Suprapubic skin (tissue), 4 donors: ENCODE measurements around the gene EDAR. TPM values are rescaled to one million over a fixed set of nuclear protein-coding genes. Genes with fewer than 3 reads are reported as not detected.

Source experiments
- DNase-seq, 2 donors: peaks; one replicate each; pipeline ENCODE4 v3.0.0-alpha.2; 2019; ENCODE audit warnings: low spot score in 2 of 2
- H3K27ac ChIP-seq: fragments of 200-600 bp; sonication (generic); one replicate; pipeline ENCODE4 v1.5.1; 2019
- H3K27me3 ChIP-seq: fragments of 200-600 bp; sonication (generic); one replicate; pipeline ENCODE4 v1.5.1; 2019
- H3K36me3 ChIP-seq: fragments of 200-600 bp; sonication (generic); one replicate; pipeline ENCODE4 v1.5.1; 2019
- H3K4me1 ChIP-seq: fragments of 200-600 bp; sonication (generic); one replicate; pipeline ENCODE4 v1.5.1; 2019
- H3K4me3 ChIP-seq: fragments of 200-600 bp; sonication (generic); one replicate; pipeline ENCODE4 v1.5.1; 2019; ENCODE audit warnings: mild to moderate bottlenecking
- H3K9me3 ChIP-seq: fragments of 200-600 bp; sonication (generic); one replicate; pipeline ENCODE4 v1.5.1; 2019
- EP300 ChIP-seq: sonication (generic); formaldehyde crosslinking; IDR thresholded peaks from one replicate; pipeline ENCODE4 v1.6.1; 2017; ENCODE audit warnings: antibody characterized with exemption
- POLR2A ChIP-seq, 2 donors: fragments of 450-650 bp; IDR thresholded peaks; one replicate each; pipeline ENCODE4 v1.6.1; 2017; ENCODE audit warnings: antibody characterized with exemption in 2 of 2, mild to moderate bottlenecking in 2 of 2, moderate library complexity in 2 of 2
- POLR2AphosphoS5 ChIP-seq, 3 donors: sonication (generic); formaldehyde crosslinking; IDR thresholded peaks; one replicate each; pipeline ENCODE4 v1.6.1; 2017; ENCODE audit warnings: antibody characterized with exemption in 3 of 3
- WGBS: methylation state at CpG from one replicate; pipeline ENCODE4 v1.1.5; 2018; 5-methylcytosine and 5-hydroxymethylcytosine counted together
- total RNA-seq, 4 donors: library from RNA; depleted of rRNA; stranded (reverse); fragments of >200 nt; gene quantifications; one replicate each; pipeline ENCODE4 v1.1.0, GENCODE V29; 2016
- TF ChIP-seq, protein P1 (sequence below), 2 donors: fragments of 200-600 bp in 1 of 2; fragments of 450-650 bp in 1 of 2; sonication (generic) in 1 of 2; IDR thresholded peaks; one replicate each; pipeline ENCODE4 v1.5.1; 2016 to 2019; ENCODE audit warnings: antibody characterized with exemption in 2 of 2, mild to moderate bottlenecking in 1 of 2, moderate library complexity in 1 of 2

Gene EDAR
- total RNA-seq, 4 donors from 2014 or later = 1.5 to 4.3 (median 2.2) TPM

DNA sequence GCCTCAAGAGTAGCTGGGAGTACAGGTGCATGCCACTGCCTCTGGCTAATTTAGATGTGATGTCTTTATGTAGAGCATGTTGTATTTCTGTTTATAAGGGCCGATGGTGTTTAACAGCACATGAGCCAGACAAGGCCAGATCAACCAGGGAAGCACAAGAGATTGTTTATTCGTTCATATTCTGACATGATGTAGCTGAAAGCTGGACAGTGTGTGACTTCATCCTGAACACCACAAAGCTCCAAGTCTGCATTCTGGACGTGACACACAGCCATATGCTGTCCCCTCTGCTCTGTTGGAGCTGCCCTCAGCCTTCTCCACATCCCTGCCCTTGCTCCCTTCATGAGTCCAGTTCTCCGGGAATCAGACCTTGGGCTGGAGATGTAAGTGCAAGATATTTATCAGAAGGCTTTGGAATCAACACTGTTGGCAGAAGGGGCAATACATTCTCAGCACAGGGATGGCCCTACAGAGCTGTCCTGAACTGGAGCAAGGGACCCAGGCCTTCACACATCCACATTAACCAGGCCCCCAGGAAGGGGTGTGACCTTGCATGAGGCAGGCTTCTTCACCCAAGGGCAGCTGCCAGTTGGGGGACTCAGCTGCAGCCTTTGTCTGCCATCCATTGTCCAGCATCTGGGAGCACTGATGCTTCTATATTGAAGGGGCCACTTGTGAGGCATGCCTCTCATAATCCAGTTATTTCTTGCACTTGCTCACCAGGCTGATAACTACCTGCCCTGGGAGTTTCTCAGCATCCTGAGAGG, 38.5 kb downstream of the EDAR start:
- Histone ChIP-seq H3K4me1 (no peaks in the 10 kb centered on the region), H3K27ac (no peak overlapping the region), H3K36me3 (no peaks in the 10 kb centered on the region), H3K27me3 (no peaks in the 10 kb centered on the region), H3K4me3 (no peak overlapping the region), H3K9me3 (peaks cover 10% of the 10 kb centered on the region)
- peak in 1 of 2 donors; percentile 22 for DNase-seq
- TF ChIP-seq EP300 = no peak
- no peak for TF ChIP-seq POLR2A (IDR thresholded peaks at IDR 0.05)
- no peak for TF ChIP-seq POLR2AphosphoS5 (IDR thresholded peaks at IDR 0.05)
- WGBS = 60% methylated on average over 3 of the region's 4 CpGs

DNA sequence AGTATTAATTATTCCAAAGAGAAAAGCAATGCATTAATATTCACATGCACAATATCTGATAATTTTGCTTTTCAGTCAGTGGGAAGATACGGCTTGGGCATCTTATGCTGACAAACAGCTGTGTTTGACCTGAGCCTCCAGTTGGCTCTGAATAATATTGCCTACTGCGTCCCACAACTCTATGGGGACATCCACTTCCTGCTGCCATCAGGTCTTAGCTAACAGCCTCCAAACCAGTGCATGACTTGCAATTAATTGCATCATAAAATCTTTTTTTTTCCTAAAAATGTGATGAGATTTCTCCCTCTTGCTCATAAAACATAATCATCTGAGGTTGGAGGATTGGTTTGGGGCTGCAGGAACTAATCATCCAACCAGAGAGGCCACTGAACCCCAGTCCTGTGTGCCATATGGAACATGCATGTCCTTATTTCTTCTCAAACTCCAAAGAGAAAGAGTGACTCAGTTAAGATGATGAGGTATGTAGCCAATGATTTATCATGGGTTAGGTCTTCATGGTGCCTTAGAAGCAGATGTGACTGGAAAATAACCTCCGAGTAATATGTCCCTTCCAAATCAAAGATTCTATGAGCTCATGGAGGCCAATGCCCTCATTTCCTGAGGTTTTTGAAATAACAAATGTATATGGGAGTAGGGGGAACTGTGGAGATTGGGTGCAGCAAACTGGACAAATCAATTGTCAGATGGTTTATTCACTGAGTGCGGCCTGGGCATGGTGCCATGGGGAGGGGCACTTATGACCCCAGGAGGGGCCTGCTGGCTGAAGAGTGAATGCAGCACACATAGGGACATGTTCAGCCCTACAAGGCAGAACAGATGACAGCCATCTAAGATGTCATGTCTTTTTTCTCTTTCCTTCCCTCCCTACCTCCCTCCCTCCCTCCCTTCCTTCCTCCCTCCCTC, 39.4 kb downstream of the EDAR start:
- peaks cover 2% of the 10 kb centered on the region for H3K4me1 ChIP-seq
- peak in 1 of 2 donors; percentile 42 for DNase-seq
- H3K4me3 ChIP-seq = no peak overlapping the region
- H3K27me3 ChIP-seq = no peaks in the 10 kb centered on the region
- no peak for TF ChIP-seq EP300
- WGBS = 58% methylated on average over 4 of the region's 4 CpGs
- H3K36me3 ChIP-seq = no peaks in the 10 kb centered on the region
- no peak overlapping the region for H3K27ac ChIP-seq
- H3K9me3 ChIP-seq = peaks cover 10% of the 10 kb centered on the region

DNA sequence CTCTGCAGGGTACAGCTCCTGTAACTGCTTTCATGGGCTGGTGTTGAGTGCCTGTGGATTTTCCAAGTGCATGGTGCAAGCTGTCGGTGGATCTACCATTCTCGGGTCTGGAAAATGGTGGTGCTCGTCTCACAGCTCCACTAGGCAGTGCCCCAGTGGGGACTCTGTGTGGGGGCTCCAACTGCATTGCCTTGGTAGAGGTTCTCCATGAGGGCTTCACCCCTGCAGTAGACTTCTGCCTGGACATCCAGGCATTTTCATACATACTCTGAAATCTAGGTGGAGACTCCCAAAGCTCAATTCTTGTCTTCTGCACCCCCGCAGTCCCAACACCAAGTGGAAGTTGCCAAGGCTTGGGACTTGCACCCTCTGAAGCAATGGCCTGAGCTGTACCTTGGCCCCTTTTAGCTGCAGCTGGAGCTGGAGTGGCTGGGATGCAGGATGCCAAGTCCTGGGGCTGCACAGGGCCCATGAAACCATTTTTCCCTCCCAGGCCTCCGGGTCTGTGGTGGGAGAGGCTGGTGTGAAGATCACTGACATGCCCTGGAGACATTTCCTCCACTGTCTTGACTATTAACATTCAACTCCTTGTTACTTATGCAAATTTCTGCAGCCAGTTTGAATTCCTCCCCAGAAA, 41.6 kb downstream of the EDAR start:
- TF ChIP-seq POLR2A (IDR thresholded peaks at IDR 0.05) (no peak), POLR2AphosphoS5 (IDR thresholded peaks at IDR 0.05) (no peak), EP300 (no peak)
- TF ChIP-seq, protein P1, sequence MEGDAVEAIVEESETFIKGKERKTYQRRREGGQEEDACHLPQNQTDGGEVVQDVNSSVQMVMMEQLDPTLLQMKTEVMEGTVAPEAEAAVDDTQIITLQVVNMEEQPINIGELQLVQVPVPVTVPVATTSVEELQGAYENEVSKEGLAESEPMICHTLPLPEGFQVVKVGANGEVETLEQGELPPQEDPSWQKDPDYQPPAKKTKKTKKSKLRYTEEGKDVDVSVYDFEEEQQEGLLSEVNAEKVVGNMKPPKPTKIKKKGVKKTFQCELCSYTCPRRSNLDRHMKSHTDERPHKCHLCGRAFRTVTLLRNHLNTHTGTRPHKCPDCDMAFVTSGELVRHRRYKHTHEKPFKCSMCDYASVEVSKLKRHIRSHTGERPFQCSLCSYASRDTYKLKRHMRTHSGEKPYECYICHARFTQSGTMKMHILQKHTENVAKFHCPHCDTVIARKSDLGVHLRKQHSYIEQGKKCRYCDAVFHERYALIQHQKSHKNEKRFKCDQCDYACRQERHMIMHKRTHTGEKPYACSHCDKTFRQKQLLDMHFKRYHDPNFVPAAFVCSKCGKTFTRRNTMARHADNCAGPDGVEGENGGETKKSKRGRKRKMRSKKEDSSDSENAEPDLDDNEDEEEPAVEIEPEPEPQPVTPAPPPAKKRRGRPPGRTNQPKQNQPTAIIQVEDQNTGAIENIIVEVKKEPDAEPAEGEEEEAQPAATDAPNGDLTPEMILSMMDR (IDR thresholded peaks at IDR 0.05) = no peak

DNA sequence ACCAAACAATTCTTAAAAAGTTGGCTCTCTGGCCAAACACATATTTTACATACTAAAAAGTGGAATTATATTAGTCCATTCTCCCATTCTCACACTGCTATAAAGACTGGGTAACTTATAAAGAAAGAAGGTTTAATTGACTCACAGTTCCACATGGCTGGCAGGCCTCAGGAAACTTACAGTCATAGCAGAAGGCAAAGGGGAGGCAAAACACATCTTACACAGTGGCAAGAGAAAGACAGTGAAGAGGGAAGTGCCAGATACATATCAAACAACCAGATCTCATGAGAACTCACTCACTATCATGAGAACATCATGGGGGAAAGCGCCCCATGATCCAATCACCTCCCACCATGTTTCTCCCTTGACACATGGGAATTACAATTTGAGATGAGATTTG, 42.6 kb downstream of the EDAR start:
- DNase-seq = no peak
- Histone ChIP-seq H3K4me1 (peaks cover 7% of the 10 kb centered on the region), H3K4me3 (no peak overlapping the region), H3K36me3 (no peaks in the 10 kb centered on the region), H3K27me3 (peaks cover 6% of the 10 kb centered on the region), H3K27ac (no peak overlapping the region), H3K9me3 (peaks cover 10% of the 10 kb centered on the region)
- TF ChIP-seq, protein P1 (IDR thresholded peaks at IDR 0.05) = no peak
- TF ChIP-seq EP300 = no peak
- TF ChIP-seq POLR2AphosphoS5 (IDR thresholded peaks at IDR 0.05) = no peak
- TF ChIP-seq POLR2A (IDR thresholded peaks at IDR 0.05) = no peak
- WGBS = 95% methylated on average over 1 of the region's 1 CpG

More for the DNA sequence above, 41.6 kb downstream of the EDAR start:
- Histone ChIP-seq H3K9me3 (peaks cover 10% of the 10 kb centered on the region), H3K4me3 (no peak overlapping the region), H3K4me1 (peaks cover 7% of the 10 kb centered on the region), H3K27ac (no peak overlapping the region), H3K27me3 (peaks cover 2% of the 10 kb centered on the region), H3K36me3 (no peaks in the 10 kb centered on the region)
- peak in 1 of 2 donors; percentile 30 for DNase-seq
- 93% methylated on average over 5 of the region's 5 CpGs for WGBS

DNA sequence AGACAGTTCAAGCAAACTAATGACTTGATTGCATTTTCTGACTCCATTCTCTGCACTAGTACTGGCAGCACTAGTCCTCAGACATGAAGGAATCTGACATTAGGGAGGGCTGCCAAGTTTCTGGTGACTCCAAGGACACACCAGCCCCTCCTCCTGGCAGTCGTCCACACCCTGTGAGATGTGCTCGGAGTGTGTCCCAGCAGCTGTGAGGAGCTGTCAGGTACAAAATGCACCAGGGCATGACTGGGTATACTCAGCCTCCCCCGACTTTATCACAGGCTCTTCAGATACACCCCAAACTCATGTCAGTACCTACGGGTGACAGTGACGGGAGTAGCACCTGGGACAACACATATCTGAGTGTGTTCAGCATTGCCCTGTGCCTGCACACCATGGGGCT, 43.1 kb downstream of the EDAR start:
- Histone ChIP-seq H3K9me3 (peaks cover 10% of the 10 kb centered on the region), H3K27me3 (peaks cover 9% of the 10 kb centered on the region), H3K36me3 (no peaks in the 10 kb centered on the region), H3K4me1 (peaks cover 7% of the 10 kb centered on the region), H3K27ac (no peak overlapping the region), H3K4me3 (no peak overlapping the region)
- peak in 1 of 2 donors; percentile 25 for DNase-seq
- WGBS = 37% methylated on average over 5 of the region's 5 CpGs
- TF ChIP-seq POLR2A (IDR thresholded peaks at IDR 0.05) (no peak), EP300 (no peak), POLR2AphosphoS5 (IDR thresholded peaks at IDR 0.05) (no peak)
- TF ChIP-seq, protein P1 (IDR thresholded peaks at IDR 0.05) = no peak
